Neural cell (in vitro differentiated cells): ENCODE results near the gene PSMA6. TPM values are rescaled to one million over a fixed set of nuclear protein-coding genes. Genes with fewer than 3 reads are reported as not detected.

Experiments
- H2AFZ ChIP-seq: fragments of 200-600, 300-800 bp; sonication (generic), shearing (Covaris generic); 2 replicates; pipeline ENCODE4 v1.6.0; 2014; ENCODE audit warnings: low read depth, mild to moderate bottlenecking, antibody characterized with exemption, low read length, moderate library complexity
- H3F3A ChIP-seq: fragments of 200-600 bp; shearing (Covaris generic); 2 replicates; pipeline ENCODE4 v1.6.1; 2016; ENCODE audit warnings: mild to moderate bottlenecking, moderate library complexity, mixed read lengths, antibody characterized with exemption, low read length; ENCODE audit not compliant: insufficient read depth, poor library complexity, severe bottlenecking
- H3K27ac ChIP-seq: fragments of 200-600, 300-800 bp; sonication (generic), shearing (Covaris generic); 2 replicates; pipeline ENCODE4 v1.5.1; 2014; ENCODE audit warnings: mild to moderate bottlenecking, low read length, moderate library complexity
- H3K27me3 ChIP-seq: fragments of 300-800, 200-600 bp; sonication (generic), shearing (Covaris generic); 2 replicates; pipeline ENCODE4 v1.6.0; 2014; ENCODE audit warnings: mild to moderate bottlenecking, low read depth, low read length, moderate library complexity; ENCODE audit not compliant: insufficient read depth
- H3K36me3 ChIP-seq: fragments of 300-800, 200-600 bp; sonication (generic), shearing (Covaris generic); 2 replicates; pipeline ENCODE4 v1.5.1; 2014; ENCODE audit warnings: mild to moderate bottlenecking, antibody characterized with exemption, low read length, moderate library complexity; ENCODE audit not compliant: insufficient read depth
- H3K4me2 ChIP-seq: fragments of 300-800, 200-600 bp; sonication (generic), shearing (Covaris generic); 2 replicates; pipeline ENCODE4 v1.6.0; 2014; ENCODE audit warnings: mild to moderate bottlenecking, low read length
- H3K4me3 ChIP-seq: fragments of 300-800, 200-600 bp; sonication (generic), shearing (Covaris generic); 2 replicates; pipeline ENCODE4 v1.5.1; 2014; ENCODE audit warnings: mild to moderate bottlenecking, low read length, moderate library complexity
- H3K79me2 ChIP-seq: fragments of 200-600 bp; shearing (Covaris generic); replicated peaks from 2 replicates; pipeline ENCODE4 v1.6.0; 2014; ENCODE audit warnings: mild to moderate bottlenecking, low read length, moderate library complexity; ENCODE audit not compliant: insufficient read depth
- H3K9ac ChIP-seq: fragments of 300-800, 200-600 bp; sonication (generic), shearing (Covaris generic); 2 replicates; pipeline ENCODE4 v1.6.1; 2016; ENCODE audit warnings: mild to moderate bottlenecking, low read length, mixed read lengths
- H3K9me2 ChIP-seq: fragments of 200-600 bp; shearing (Covaris generic); 2 replicates; pipeline ENCODE4 v1.6.1; 2016; ENCODE audit warnings: mild to moderate bottlenecking, low read length, mixed read lengths; ENCODE audit not compliant: insufficient read depth
- H3K9me3 ChIP-seq: fragments of 200-600, 300-800 bp; sonication (generic), shearing (Covaris generic); 2 replicates; pipeline ENCODE4 v1.6.1; 2016; ENCODE audit warnings: mild to moderate bottlenecking, mixed run types, low read length, moderate library complexity, mixed read lengths
- H4K20me1 ChIP-seq: fragments of 200-600 bp; shearing (Covaris generic); 2 replicates; pipeline ENCODE4 v1.6.1; 2016; ENCODE audit warnings: mild to moderate bottlenecking, mixed run types; ENCODE audit not compliant: insufficient read depth
- CTCF ChIP-seq: fragments of 450-650 bp; IDR thresholded peaks from 2 replicates; pipeline ENCODE4 v1.5.1; 2014; ENCODE audit warnings: antibody characterized with exemption, mild to moderate bottlenecking, moderate library complexity; ENCODE audit not compliant: poor library complexity, severe bottlenecking
- EP300 ChIP-seq: fragments of 450-650 bp; conservative IDR thresholded peaks from 2 replicates; pipeline ENCODE4 v1.6.1; 2014; ENCODE audit warnings: antibody characterized with exemption, mild to moderate bottlenecking, moderate library complexity; ENCODE audit not compliant: poor library complexity, severe bottlenecking
- EZH2 ChIP-seq: fragments of 200-600, 300-800 bp; shearing (Covaris generic), sonication (generic); IDR thresholded peaks from 2 replicates; pipeline ENCODE4 v1.6.1; 2014; ENCODE audit warnings: antibody characterized with exemption, low read length, borderline replicate concordance, mild to moderate bottlenecking; ENCODE audit not compliant: insufficient read depth, poor library complexity, severe bottlenecking
- MXI1 ChIP-seq: fragments of 450-650 bp; conservative IDR thresholded peaks from 2 replicates; pipeline ENCODE4 v1.6.1; 2014; ENCODE audit warnings: antibody characterized with exemption, mild to moderate bottlenecking; ENCODE audit not compliant: poor library complexity, severe bottlenecking
- POLR2AphosphoS5 ChIP-seq: IDR thresholded peaks from 2 replicates; pipeline ENCODE4 v1.6.1; 2012
- RAD21 ChIP-seq: fragments of 450-650 bp; conservative IDR thresholded peaks from 2 replicates; pipeline ENCODE4 v1.6.1; 2014; ENCODE audit warnings: antibody characterized with exemption, mild to moderate bottlenecking, moderate library complexity
- REST ChIP-seq: IDR thresholded peaks from 2 replicates; pipeline ENCODE4 v1.6.1; 2012; ENCODE audit warnings: borderline replicate concordance
- SMC3 ChIP-seq: fragments of 450-650 bp; conservative IDR thresholded peaks from 2 replicates; pipeline ENCODE4 v1.6.1; 2014; ENCODE audit warnings: antibody characterized with exemption, mild to moderate bottlenecking, moderate library complexity; ENCODE audit not compliant: poor library complexity
- TAF1 ChIP-seq: IDR thresholded peaks from 2 replicates; pipeline ENCODE4 v1.6.1; 2012; ENCODE audit warnings: low read depth
- polyA plus RNA-seq: library from polyadenylated mRNA; depleted of rRNA; stranded (reverse); fragments of >200 nt; gene quantifications from 2 replicates; pipeline ENCODE4 v1.2.3, GENCODE V29; 2014

PSMA6 gene
- polyA plus RNA-seq, 1 donor from 2014 or later: 405 TPM

DNA sequence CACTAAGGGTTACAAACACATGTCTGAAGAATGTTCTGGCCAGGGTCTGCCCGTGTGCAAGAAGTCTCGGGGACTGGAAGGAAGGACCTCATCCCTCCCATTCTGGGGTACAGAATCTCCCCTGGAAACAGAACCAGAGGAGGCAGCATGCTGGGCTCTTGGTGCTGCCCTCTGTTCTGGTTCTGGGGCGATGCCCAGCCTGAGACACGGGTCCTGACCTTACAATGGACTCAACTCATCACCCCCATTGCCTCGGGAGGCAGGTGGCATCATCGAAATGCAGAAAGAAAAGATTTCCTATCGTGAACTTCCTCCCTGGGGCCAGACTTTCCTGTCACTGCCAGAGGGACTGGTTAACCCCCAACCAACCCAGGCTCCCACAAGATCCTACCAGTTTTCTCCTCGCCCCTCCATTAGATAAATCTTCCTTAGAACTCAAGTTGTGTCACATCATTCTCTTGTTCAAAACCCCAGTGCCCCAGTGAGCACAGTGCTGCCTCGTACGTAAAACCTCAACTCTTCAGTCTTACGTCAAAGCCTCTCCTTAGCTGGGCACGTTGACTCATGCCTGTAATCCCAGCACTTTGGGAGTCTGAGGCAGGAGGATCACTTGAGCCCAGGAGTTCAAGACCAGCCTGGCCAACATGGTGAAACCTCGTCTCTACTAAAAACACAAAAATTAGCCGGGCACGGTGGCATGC is 52.1 kb downstream of the PSMA6 start:
- no peaks in the 10 kb centered on the region for H3K27me3 ChIP-seq
- no peak overlapping the region for H3K27ac ChIP-seq
- no peaks in the 10 kb centered on the region for H3F3A ChIP-seq
- H3K79me2 ChIP-seq: no peaks in the 10 kb centered on the region
- no peaks in the 10 kb centered on the region for H3K36me3 ChIP-seq
- H3K4me2 ChIP-seq: no peak overlapping the region
- TF ChIP-seq CTCF (no peak), POLR2AphosphoS5 (no peak), EZH2 (no peak), MXI1 (no peak), TAF1 (no peak), SMC3 (no peak), RAD21 (no peak), EP300 (no peak), REST (no peak)
- no peak overlapping the region for H2AFZ ChIP-seq
- H3K9me3 ChIP-seq: no peaks in the 10 kb centered on the region
- H3K9me2 ChIP-seq: no peaks in the 10 kb centered on the region
- no peaks in the 10 kb centered on the region for H4K20me1 ChIP-seq
- no peak overlapping the region for H3K4me3 ChIP-seq
- H3K9ac ChIP-seq: no peak overlapping the region

- H2AFZ ChIP-seq: no peak overlapping the region
- no peaks in the 10 kb centered on the region for H3K9me3 ChIP-seq
- TF ChIP-seq EP300: no peak
- TF ChIP-seq REST: no peak
- no peak for TF ChIP-seq CTCF
- TF ChIP-seq TAF1: no peak
- no peak for TF ChIP-seq EZH2
- TF ChIP-seq RAD21: no peak
- TF ChIP-seq SMC3: no peak
- no peak for TF ChIP-seq MXI1
- no peaks in the 10 kb centered on the region for H3F3A ChIP-seq
- H3K9ac ChIP-seq: no peak overlapping the region
- H3K4me2 ChIP-seq: no peak overlapping the region
- H4K20me1 ChIP-seq: no peaks in the 10 kb centered on the region
- H3K36me3 ChIP-seq: no peaks in the 10 kb centered on the region
- no peaks in the 10 kb centered on the region for H3K27me3 ChIP-seq
- no peak overlapping the region for H3K4me3 ChIP-seq
- H3K27ac ChIP-seq: no peak overlapping the region
- no peaks in the 10 kb centered on the region for H3K79me2 ChIP-seq
- H3K9me2 ChIP-seq: no peaks in the 10 kb centered on the region
Observed at GRCh38 chr14:35346738-35347322, 54.6 kb downstream of the PSMA6 start.
